ENCODE results near the gene CHRM2.

The CHRM2 gene

GRCh38 chr7:136894789-136895188 is 26.3 kb downstream of the CHRM2 start:
- DNase-seq (ENCODE audit: low spot score): no peak

GRCh38 chr7:136897676-136898075 is 29.2 kb downstream of the CHRM2 start:
- DNase-seq (ENCODE audit: low spot score): no peak

GRCh38 chr7:136900005-136900404 is 31.6 kb downstream of the CHRM2 start:
- no peak for DNase-seq (ENCODE audit: low spot score)

GRCh38 chr7:136910771-136911170 is 42.3 kb downstream of the CHRM2 start:
- no peak for DNase-seq (ENCODE audit: low spot score)

GRCh38 chr7:136911344-136911743 is 42.9 kb downstream of the CHRM2 start:
- DNase-seq (ENCODE audit: low spot score): peak; percentile 31

- DNase-seq (ENCODE audit: low spot score): no peak
These were observed 43.9 kb downstream of the CHRM2 start for GRCh38 chr7:136912339-136912738.

- no peak for DNase-seq (ENCODE audit: low spot score)
These were observed 45.6 kb downstream of the CHRM2 start for GRCh38 chr7:136914016-136914415.

- no peak for DNase-seq (ENCODE audit: low spot score)
These were observed 51.4 kb downstream of the CHRM2 start for GRCh38 chr7:136919820-136920219.

- peak; percentile 50 for DNase-seq (ENCODE audit: low spot score)
These were observed 54.7 kb downstream of the CHRM2 start for GRCh38 chr7:136923111-136923667.

- DNase-seq (ENCODE audit: low spot score): no peak
These were observed 56.6 kb downstream of the CHRM2 start for GRCh38 chr7:136925044-136925443.

GRCh38 chr7:136925556-136925955 is 57.1 kb downstream of the CHRM2 start:
- no peak for DNase-seq (ENCODE audit: low spot score)

GRCh38 chr7:136931169-136931867 is 62.9 kb downstream of the CHRM2 start:
- no peak for DNase-seq (ENCODE audit: low spot score)

GRCh38 chr7:136937436-136937835 is 69.0 kb downstream of the CHRM2 start:
- no peak for DNase-seq (ENCODE audit: low spot score)

GRCh38 chr7:136938476-136938875 is 70.0 kb downstream of the CHRM2 start:
- no peak for DNase-seq (ENCODE audit: low spot score)

GRCh38 chr7:136940122-136940521 is 71.7 kb downstream of the CHRM2 start:
- no peak for DNase-seq (ENCODE audit: low spot score)

- DNase-seq (ENCODE audit: low spot score): no peak
These were observed 72.5 kb downstream of the CHRM2 start for GRCh38 chr7:136940917-136941316.

GRCh38 chr7:136941816-136942215 is 73.4 kb downstream of the CHRM2 start:
- no peak for DNase-seq (ENCODE audit: low spot score)

- DNase-seq (ENCODE audit: low spot score): no peak
These were observed 73.9 kb downstream of the CHRM2 start for GRCh38 chr7:136942401-136942800.

GRCh38 chr7:136942994-136943393 is 74.5 kb downstream of the CHRM2 start:
- no peak for DNase-seq (ENCODE audit: low spot score)

GRCh38 chr7:136947347-136947746 is 78.9 kb downstream of the CHRM2 start:
- DNase-seq (ENCODE audit: low spot score): no peak

- DNase-seq (ENCODE audit: low spot score): no peak
These were observed 81.9 kb downstream of the CHRM2 start for GRCh38 chr7:136950331-136950730.

GRCh38 chr7:136953386-136953785 is 84.9 kb downstream of the CHRM2 start:
- peak; percentile 20 for DNase-seq (ENCODE audit: low spot score)

GRCh38 chr7:136956232-136956631 is 87.8 kb downstream of the CHRM2 start:
- DNase-seq (ENCODE audit: low spot score): no peak

- no peak for DNase-seq (ENCODE audit: low spot score)
These were observed 88.2 kb downstream of the CHRM2 start for GRCh38 chr7:136956671-136957070.

Data from AG20443 (cell line).